C4-2B (cell line): ENCODE measurements around the gene PDF.

Experiments
- CTCF ChIP-seq: fragments of 450-650 bp; conservative IDR thresholded peaks from 2 replicates; pipeline ENCODE4 v1.5.1; 2017; ENCODE audit warnings: mild to moderate bottlenecking
- ZFX ChIP-seq: fragments of 450-650 bp; IDR thresholded peaks from 2 replicates; pipeline ENCODE4 v1.6.1; 2017

GRCh38 chr16:69338557-69339288 is 8.3 kb upstream of the PDF start:
- TF ChIP-seq CTCF (no peak), ZFX (no peak)
